KG1 (cell line): ENCODE measurements around the gene MTERF4.

ENCODE experiments used
- DNase-seq: peaks from one replicate; lab custom pipeline; 2025; lab: John Stamatoyannopoulos, UW

MTERF4 gene

GRCh38 chr2:241049739-241050623 is 52.1 kb downstream of the MTERF4 start:
- DNase-seq: no peak

DNA sequence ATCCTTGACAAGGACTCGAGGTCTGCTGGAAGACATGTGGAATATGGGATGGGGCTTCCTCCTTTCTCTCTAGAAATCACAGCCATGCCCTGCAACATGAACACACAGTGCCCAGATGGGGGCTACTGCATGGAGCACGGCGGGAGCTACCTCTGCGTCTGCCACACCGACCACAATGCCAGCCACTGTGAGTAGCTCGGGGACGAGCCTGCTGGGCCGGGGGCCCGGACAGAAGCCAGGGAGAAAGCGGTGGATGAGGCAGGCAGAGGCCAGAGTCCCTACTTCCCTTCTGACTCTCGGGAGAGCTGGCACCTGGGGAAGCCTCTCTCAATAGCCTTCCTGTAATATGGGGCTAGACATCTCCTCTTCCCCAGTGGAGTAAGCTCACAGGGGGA is 53.1 kb downstream of the MTERF4 start:
- no peak for DNase-seq

DNA sequence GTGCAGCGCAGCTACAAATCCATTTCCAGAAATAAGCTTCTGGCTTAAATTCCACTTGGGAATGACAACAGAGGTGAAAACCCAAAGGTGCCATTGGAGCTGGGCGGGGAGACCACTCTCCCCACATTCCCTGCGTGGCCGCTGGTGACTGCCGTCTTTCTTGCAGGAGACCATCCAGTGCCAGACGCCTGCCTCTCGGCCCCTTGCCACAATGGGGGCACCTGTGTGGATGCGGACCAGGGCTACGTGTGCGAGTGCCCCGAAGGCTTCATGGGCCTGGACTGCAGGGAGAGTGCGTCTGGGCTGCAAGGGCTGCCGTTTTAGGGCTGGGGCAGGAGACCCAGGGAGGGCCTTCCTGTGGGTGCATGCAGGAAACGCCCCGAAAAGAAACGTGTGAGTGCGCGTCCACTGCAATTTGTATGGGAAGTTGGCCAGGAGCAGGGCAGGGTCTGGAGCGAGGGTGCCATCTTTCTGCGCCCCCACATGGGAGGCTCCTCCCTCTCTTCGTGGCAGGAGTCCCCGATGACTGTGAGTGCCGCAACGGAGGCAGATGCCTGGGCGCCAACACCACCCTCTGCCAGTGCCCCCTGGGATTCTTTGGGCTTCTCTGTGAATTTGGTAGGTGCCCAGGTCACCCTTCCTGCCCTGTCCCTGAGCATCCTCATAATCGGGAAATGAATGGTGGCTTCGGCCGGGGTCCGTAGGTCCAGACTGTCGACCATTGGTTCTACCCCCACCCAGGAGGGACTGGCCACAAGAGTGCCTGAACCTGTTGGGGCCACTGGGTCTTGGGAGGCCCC is 53.7 kb downstream of the MTERF4 start:
- no peak for DNase-seq

DNA sequence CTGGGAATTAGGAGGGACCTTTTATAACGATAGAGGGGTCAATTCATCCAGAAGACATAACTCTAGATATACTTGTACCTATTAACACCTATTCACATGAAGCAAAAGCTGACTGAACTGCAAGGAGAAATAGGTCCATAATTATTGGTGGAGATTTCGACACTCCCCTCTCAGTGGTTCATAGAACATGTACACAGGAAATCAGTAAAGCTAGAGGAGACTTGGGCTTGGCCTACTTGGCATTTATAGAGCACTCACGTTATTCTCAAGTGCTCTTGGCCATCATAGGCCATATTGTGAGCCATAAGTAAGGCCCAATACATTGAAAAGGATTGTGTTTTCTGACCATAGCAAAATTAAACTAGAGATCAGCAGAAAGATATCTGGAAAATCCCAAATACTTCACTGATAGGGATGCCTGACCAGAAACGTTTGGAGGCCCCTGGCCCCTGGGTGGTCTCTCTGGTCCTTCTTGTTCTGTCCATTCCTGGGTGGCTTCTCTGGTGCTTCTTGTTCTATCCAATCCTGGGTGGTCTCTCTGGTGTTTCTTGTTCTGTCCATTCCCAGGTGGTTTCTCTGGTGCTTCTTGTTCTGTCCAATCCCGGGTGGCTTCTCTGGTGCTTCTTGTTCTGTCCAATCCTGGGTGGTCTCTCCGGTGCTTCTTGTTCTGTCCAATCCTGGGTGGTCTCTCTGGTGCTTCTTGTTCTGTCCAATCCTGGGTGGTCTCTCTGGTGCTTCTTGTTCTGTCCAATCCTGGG is 54.7 kb downstream of the MTERF4 start:
- no peak for DNase-seq
